ENCODE measurements around the gene DNER. TPM values are rescaled to one million over a fixed set of nuclear protein-coding genes. Genes with fewer than 3 reads are reported as not detected.

The DNER gene
- total and polyA plus RNA-seq, 4 donors, result 0.01 TPM; not detected in 3

- no peaks in the 10 kb centered on the region for H3K36me3 ChIP-seq (ENCODE audit: control insufficient read depth in 4 of 4, insufficient read depth in 3 of 4, low read depth in 1 of 4, low read length in 3 of 4)
- TF ChIP-seq FOXA2 (IDR thresholded peaks at IDR 0.05), result no peak
- TF ChIP-seq SP1 (IDR thresholded peaks at IDR 0.05), result no peak
- no peak for TF ChIP-seq GABPA (IDR thresholded peaks at IDR 0.05 in 1 of 2, conservative IDR thresholded peaks at IDR 0.05 in 1 of 2)
- TF ChIP-seq TAF1 (conservative IDR thresholded peaks at IDR 0.05), result no peak
- TF ChIP-seq RAD21 (IDR thresholded peaks at IDR 0.05), result no peak
- TF ChIP-seq JUND (IDR thresholded peaks at IDR 0.05), result no peak
- TF ChIP-seq YY1 (IDR thresholded peaks at IDR 0.05), result no peak
- TF ChIP-seq HNF4A (conservative IDR thresholded peaks at IDR 0.05), result no peak
- TF ChIP-seq, protein P1, sequence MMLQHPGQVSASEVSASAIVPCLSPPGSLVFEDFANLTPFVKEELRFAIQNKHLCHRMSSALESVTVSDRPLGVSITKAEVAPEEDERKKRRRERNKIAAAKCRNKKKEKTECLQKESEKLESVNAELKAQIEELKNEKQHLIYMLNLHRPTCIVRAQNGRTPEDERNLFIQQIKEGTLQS (IDR thresholded peaks at IDR 0.05), result no peak
- TF ChIP-seq, protein P2, sequence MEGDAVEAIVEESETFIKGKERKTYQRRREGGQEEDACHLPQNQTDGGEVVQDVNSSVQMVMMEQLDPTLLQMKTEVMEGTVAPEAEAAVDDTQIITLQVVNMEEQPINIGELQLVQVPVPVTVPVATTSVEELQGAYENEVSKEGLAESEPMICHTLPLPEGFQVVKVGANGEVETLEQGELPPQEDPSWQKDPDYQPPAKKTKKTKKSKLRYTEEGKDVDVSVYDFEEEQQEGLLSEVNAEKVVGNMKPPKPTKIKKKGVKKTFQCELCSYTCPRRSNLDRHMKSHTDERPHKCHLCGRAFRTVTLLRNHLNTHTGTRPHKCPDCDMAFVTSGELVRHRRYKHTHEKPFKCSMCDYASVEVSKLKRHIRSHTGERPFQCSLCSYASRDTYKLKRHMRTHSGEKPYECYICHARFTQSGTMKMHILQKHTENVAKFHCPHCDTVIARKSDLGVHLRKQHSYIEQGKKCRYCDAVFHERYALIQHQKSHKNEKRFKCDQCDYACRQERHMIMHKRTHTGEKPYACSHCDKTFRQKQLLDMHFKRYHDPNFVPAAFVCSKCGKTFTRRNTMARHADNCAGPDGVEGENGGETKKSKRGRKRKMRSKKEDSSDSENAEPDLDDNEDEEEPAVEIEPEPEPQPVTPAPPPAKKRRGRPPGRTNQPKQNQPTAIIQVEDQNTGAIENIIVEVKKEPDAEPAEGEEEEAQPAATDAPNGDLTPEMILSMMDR (IDR thresholded peaks at IDR 0.05; ENCODE audit: low read depth, low read length, missing input control), result no peak
- TF ChIP-seq FOXA1 (IDR thresholded peaks at IDR 0.05), result no peak
- no peak for TF ChIP-seq NR2F2 (IDR thresholded peaks at IDR 0.05)
- TF ChIP-seq, protein P3, sequence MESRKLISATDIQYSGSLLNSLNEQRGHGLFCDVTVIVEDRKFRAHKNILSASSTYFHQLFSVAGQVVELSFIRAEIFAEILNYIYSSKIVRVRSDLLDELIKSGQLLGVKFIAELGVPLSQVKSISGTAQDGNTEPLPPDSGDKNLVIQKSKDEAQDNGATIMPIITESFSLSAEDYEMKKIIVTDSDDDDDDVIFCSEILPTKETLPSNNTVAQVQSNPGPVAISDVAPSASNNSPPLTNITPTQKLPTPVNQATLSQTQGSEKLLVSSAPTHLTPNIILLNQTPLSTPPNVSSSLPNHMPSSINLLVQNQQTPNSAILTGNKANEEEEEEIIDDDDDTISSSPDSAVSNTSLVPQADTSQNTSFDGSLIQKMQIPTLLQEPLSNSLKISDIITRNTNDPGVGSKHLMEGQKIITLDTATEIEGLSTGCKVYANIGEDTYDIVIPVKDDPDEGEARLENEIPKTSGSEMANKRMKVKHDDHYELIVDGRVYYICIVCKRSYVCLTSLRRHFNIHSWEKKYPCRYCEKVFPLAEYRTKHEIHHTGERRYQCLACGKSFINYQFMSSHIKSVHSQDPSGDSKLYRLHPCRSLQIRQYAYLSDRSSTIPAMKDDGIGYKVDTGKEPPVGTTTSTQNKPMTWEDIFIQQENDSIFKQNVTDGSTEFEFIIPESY (IDR thresholded peaks at IDR 0.05), result no peak
- no peaks in the 10 kb centered on the region for H3K27me3 ChIP-seq (ENCODE audit: control insufficient read depth in 4 of 4, insufficient read depth in 4 of 4, low read length in 3 of 4)
- no peak overlapping the region for H3K27ac ChIP-seq (ENCODE audit: low read depth in 1 of 2, low read length in 2 of 2)
- no peak overlapping the region for H3K9ac ChIP-seq (ENCODE audit: low read depth in 1 of 2, low read length in 2 of 2)
- peaks cover 0 to 5% (median 2%) of the 10 kb centered on the region in 4 donors for H3K9me3 ChIP-seq (ENCODE audit: control insufficient read depth in 4 of 4, low read length in 3 of 4)
- H3K4me1 ChIP-seq (ENCODE audit: control insufficient read depth in 4 of 4, insufficient read depth in 4 of 4, low read length in 3 of 4), result no peaks in the 10 kb centered on the region
- DNase-seq (ENCODE audit: low spot score), result no peak
- 54% methylated on average over 2 of the region's 2 CpGs for WGBS
- no peak overlapping the region for H3K4me3 ChIP-seq (ENCODE audit: low read depth in 1 of 3, low read length in 3 of 3)
Measured at GRCh38 chr2:229434187-229434586, 280.2 kb downstream of the DNER start.

DNA sequence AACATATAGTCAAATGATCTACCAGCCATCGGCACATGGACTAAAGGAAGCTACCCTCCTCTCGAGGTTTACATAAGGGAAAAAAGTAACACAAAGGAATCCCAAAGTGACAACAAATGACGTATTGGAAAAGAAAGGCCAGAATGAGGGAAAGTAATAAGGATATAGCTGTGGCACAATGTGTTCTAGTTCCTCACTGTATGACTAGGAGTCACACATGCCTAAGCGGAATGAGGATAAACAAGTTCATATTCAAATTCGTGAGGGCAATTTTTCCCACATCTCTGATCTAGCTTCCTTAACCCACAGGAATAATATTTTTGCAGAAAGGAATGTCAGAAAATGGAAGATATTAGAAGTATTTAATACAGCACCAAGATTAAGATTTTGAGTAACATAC lies 281.0 kb downstream of the DNER start:
- WGBS, result 74% methylated on average over 5 of the region's 5 CpGs
- Histone ChIP-seq H3K9ac (ENCODE audit: low read depth in 1 of 2, low read length in 2 of 2) (no peak overlapping the region), H3K36me3 (ENCODE audit: control insufficient read depth in 4 of 4, insufficient read depth in 3 of 4, low read depth in 1 of 4, low read length in 3 of 4) (no peaks in the 10 kb centered on the region), H3K27me3 (ENCODE audit: control insufficient read depth in 4 of 4, insufficient read depth in 4 of 4, low read length in 3 of 4) (no peaks in the 10 kb centered on the region), H3K27ac (ENCODE audit: low read depth in 1 of 2, low read length in 2 of 2) (no peak overlapping the region), H3K4me1 (ENCODE audit: control insufficient read depth in 4 of 4, insufficient read depth in 4 of 4, low read length in 3 of 4) (no peaks in the 10 kb centered on the region), H3K9me3 (ENCODE audit: control insufficient read depth in 4 of 4, low read length in 3 of 4) (peaks cover 0 to 5% (median 2%) of the 10 kb centered on the region in 4 donors), H3K4me3 (ENCODE audit: low read depth in 1 of 3, low read length in 3 of 3) (no peak overlapping the region)
- TF ChIP-seq, protein P3 (IDR thresholded peaks at IDR 0.05), result no peak
- TF ChIP-seq HNF4G (IDR thresholded peaks at IDR 0.05) (no peak), EGR1 (IDR thresholded peaks at IDR 0.05; ENCODE audit: low read depth in 2 of 2) (no peak), NR2F2 (IDR thresholded peaks at IDR 0.05) (no peak), REST (IDR thresholded peaks at IDR 0.05) (no peak), YY1 (IDR thresholded peaks at IDR 0.05) (no peak), FOXA1 (IDR thresholded peaks at IDR 0.05) (no peak), JUND (IDR thresholded peaks at IDR 0.05) (no peak), TAF1 (conservative IDR thresholded peaks at IDR 0.05) (no peak), FOXA2 (IDR thresholded peaks at IDR 0.05) (no peak), RAD21 (IDR thresholded peaks at IDR 0.05) (no peak), SP1 (IDR thresholded peaks at IDR 0.05) (no peak), RXRA (IDR thresholded peaks at IDR 0.05) (no peak), HNF4A (conservative IDR thresholded peaks at IDR 0.05) (no peak), GABPA (IDR thresholded peaks at IDR 0.05 in 1 of 2, conservative IDR thresholded peaks at IDR 0.05 in 1 of 2) (no peak)
- TF ChIP-seq, protein P4, sequence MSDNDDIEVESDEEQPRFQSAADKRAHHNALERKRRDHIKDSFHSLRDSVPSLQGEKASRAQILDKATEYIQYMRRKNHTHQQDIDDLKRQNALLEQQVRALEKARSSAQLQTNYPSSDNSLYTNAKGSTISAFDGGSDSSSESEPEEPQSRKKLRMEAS (IDR thresholded peaks at IDR 0.05), result no peak
- TF ChIP-seq, protein P2 (IDR thresholded peaks at IDR 0.05; ENCODE audit: low read depth, low read length, missing input control), result no peak
- no peak for DNase-seq (ENCODE audit: low spot score)
